HPDE6-E6E7 (cell line): ENCODE data around the gene ZNF248.
"Not testable (repeated sequence)": the region's sequence is repeated elsewhere in the genome, so short reads cannot be mapped to it uniquely, and the experiment has no call there.

Experiments used
- DNase-seq: peaks from one replicate; pipeline ENCODE4 v3.0.0; 2011; ENCODE audit warnings: missing footprints; ENCODE audit errors: extremely low spot score

Gene ZNF248

GRCh38 chr10:37857287-37858211 lies at the start of gene ZNF248:
Gene ZNF248 (minus strand): TSS chr10:37857610. CDS start chr10:37856310, 1,300 bp downstream.
- peak; percentile 46 for DNase-seq

GRCh38 chr10:37906382-37906781 lies 49.0 kb upstream of the ZNF248 start:
- DNase-seq = no peak

GRCh38 chr10:37896436-37896835 lies 39.0 kb upstream of the ZNF248 start:
- no peak for DNase-seq

- no peak for DNase-seq
Observed at GRCh38 chr10:37895674-37896073, 38.3 kb upstream of the ZNF248 start.

- no peak for DNase-seq
Observed at GRCh38 chr10:37885850-37886249, 28.4 kb upstream of the ZNF248 start.

GRCh38 chr10:37872955-37873354 lies 15.5 kb upstream of the ZNF248 start:
- DNase-seq = no peak

- DNase-seq = no peak
Observed at GRCh38 chr10:37872283-37872682, 14.9 kb upstream of the ZNF248 start.

GRCh38 chr10:37871568-37872251 lies 14.3 kb upstream of the ZNF248 start:
- no peak for DNase-seq

- no peak for DNase-seq
Observed at GRCh38 chr10:37871143-37871542, 13.7 kb upstream of the ZNF248 start.

GRCh38 chr10:37868796-37869195 lies 11.4 kb upstream of the ZNF248 start:
- DNase-seq = no peak

GRCh38 chr10:37865957-37866803 lies 8.8 kb upstream of the ZNF248 start:
- DNase-seq = no peak

- no peak for DNase-seq
Observed at GRCh38 chr10:37865264-37865663, 7.9 kb upstream of the ZNF248 start.

- DNase-seq = no peak
Observed at GRCh38 chr10:37860494-37861190, 3.2 kb upstream of the ZNF248 start.

- DNase-seq = not testable (repeated sequence)
Observed at GRCh38 chr10:37859270-37859669, 1.9 kb upstream of the ZNF248 start.

- no peak for DNase-seq
Observed at GRCh38 chr10:37856881-37857286, 526 bp downstream of the ZNF248 start.

- DNase-seq = no peak
Observed at GRCh38 chr10:37855636-37856035, 1.8 kb downstream of the ZNF248 start.

- no peak for DNase-seq
Observed at GRCh38 chr10:37854626-37855025, 2.8 kb downstream of the ZNF248 start.

- no peak for DNase-seq
Observed at GRCh38 chr10:37844644-37845043, 12.8 kb downstream of the ZNF248 start.

GRCh38 chr10:37839243-37839642 lies 18.2 kb downstream of the ZNF248 start:
- no peak for DNase-seq

- DNase-seq = no peak
Observed at GRCh38 chr10:37831495-37832333, 25.7 kb downstream of the ZNF248 start.
